Neural progenitor cell (in vitro differentiated cells): ENCODE measurements around the gene ZNF506. TPM values are rescaled to one million over a fixed set of nuclear protein-coding genes. Genes with fewer than 3 reads are reported as not detected.
"Not testable (repeated sequence)": the region's sequence is repeated elsewhere in the genome, so short reads cannot be mapped to it uniquely, and the experiment has no call there.

Experiments
- DNase-seq: peaks from one replicate; pipeline ENCODE4 v3.0.0-alpha.2; 2016; ENCODE audit warnings: low spot score
- H2AFZ ChIP-seq: fragments of 200-600 bp; sonication (generic); replicated peaks from 2 replicates; pipeline ENCODE4 v1.6.1; 2016; ENCODE audit warnings: antibody characterized with exemption
- H3F3A ChIP-seq: fragments of 200-600 bp; sonication (generic); 2 replicates; pipeline ENCODE4 v1.6.1; 2016; ENCODE audit warnings: antibody characterized with exemption, low read depth
- H3K27ac ChIP-seq: fragments of 200-600 bp; sonication (generic); 2 replicates; pipeline ENCODE4 v1.5.1; 2016; ENCODE audit warnings: mild to moderate bottlenecking
- H3K27me3 ChIP-seq: fragments of 200-600 bp; sonication (generic); 2 replicates; pipeline ENCODE4 v1.6.1; 2016; ENCODE audit warnings: mild to moderate bottlenecking, moderate library complexity
- H3K36me3 ChIP-seq: fragments of 200-600 bp; sonication (generic); 2 replicates; pipeline ENCODE4 v1.5.1; 2016
- H3K4me1 ChIP-seq: fragments of 200-600 bp; sonication (generic); 2 replicates; pipeline ENCODE4 v1.6.1; 2016; ENCODE audit warnings: mixed run types
- H3K4me2 ChIP-seq: fragments of 200-600 bp; sonication (generic); 2 replicates; pipeline ENCODE4 v1.6.1; 2016
- H3K4me3 ChIP-seq: fragments of 200-600 bp; sonication (generic); 2 replicates; pipeline ENCODE4 v1.5.1; 2016
- H3K79me2 ChIP-seq: fragments of 200-600 bp; sonication (generic); 2 replicates; pipeline ENCODE4 v1.6.1; 2016; ENCODE audit warnings: low read depth
- H3K9ac ChIP-seq: fragments of 200-600 bp; sonication (generic); 2 replicates; pipeline ENCODE4 v1.6.1; 2016
- H3K9me3 ChIP-seq: fragments of 200-600 bp; sonication (generic); 2 replicates; pipeline ENCODE4 v1.5.1; 2016; ENCODE audit warnings: low read depth
- H4K20me1 ChIP-seq: fragments of 200-600 bp; sonication (generic); 2 replicates; pipeline ENCODE4 v1.6.1; 2016; ENCODE audit warnings: low read depth
- H3K27ac Mint-ChIP-seq: 3 replicates; pipeline ENCODE4 v1.8.0; 2021; ENCODE audit warnings: mixed read lengths
- H3K27me3 Mint-ChIP-seq: 2 replicates; pipeline ENCODE4 v1.8.0; 2022; ENCODE audit warnings: low read depth, mild to moderate bottlenecking, inconsistent platforms, moderate library complexity, mixed read lengths; ENCODE audit not compliant: insufficient read depth
- H3K36me3 Mint-ChIP-seq: 3 replicates; pipeline ENCODE4 v1.8.0; 2021; ENCODE audit warnings: mixed read lengths
- H3K4me1 Mint-ChIP-seq: 3 replicates; pipeline ENCODE4 v1.8.0; 2021; ENCODE audit warnings: mixed read lengths
- H3K4me3 Mint-ChIP-seq: 3 replicates; pipeline ENCODE4 v1.8.0; 2021; ENCODE audit warnings: mild to moderate bottlenecking, moderate library complexity, mixed read lengths
- H3K9me3 Mint-ChIP-seq: 3 replicates; pipeline ENCODE4 v1.8.0; 2020; ENCODE audit warnings: mixed read lengths
- EZH2 ChIP-seq: fragments of 200-600 bp; sonication (generic); IDR thresholded peaks from 2 replicates; pipeline ENCODE4 v1.6.1; 2017; ENCODE audit warnings: antibody characterized with exemption, mild to moderate bottlenecking, moderate library complexity
- EZH2phosphoT487 ChIP-seq: fragments of 200-600 bp; sonication (generic); IDR thresholded peaks from 2 replicates; pipeline ENCODE4 v1.6.1; 2017; ENCODE audit warnings: antibody characterized with exemption
- total RNA-seq: library from RNA; depleted of rRNA; stranded (reverse); fragments of >200 nt; gene quantifications from 2 replicates; pipeline ENCODE4 v1.2.3, GENCODE V29; 2015; ENCODE audit warnings: low replicate concordance
- TF ChIP-seq, protein P1 (sequence below): fragments of 200-600 bp; sonication (generic); IDR thresholded peaks from 2 replicates; pipeline ENCODE4 v1.5.1; 2017; ENCODE audit warnings: antibody characterized with exemption, mild to moderate bottlenecking

The ZNF506 gene
- total RNA-seq, 1 donor from 2014 or later: 19.9 TPM

- Histone ChIP-seq H3K4me3 (peak overlapping the region; percentile 43), H3K27me3 (no peaks in the 10 kb centered on the region), H4K20me1 (no peaks in the 10 kb centered on the region), H3K4me2 (peak overlapping the region; percentile 68), H3F3A (peaks cover 3% of the 10 kb centered on the region), H2AFZ (no peak overlapping the region), H3K79me2 (peaks cover 17% of the 10 kb centered on the region), H3K27ac (no peak overlapping the region), H3K4me1 (no peaks in the 10 kb centered on the region), H3K9me3 (no peaks in the 10 kb centered on the region), H3K9ac (peak overlapping the region; percentile 68), H3K36me3 (no peaks in the 10 kb centered on the region)
- TF ChIP-seq EZH2 (no peak), EZH2phosphoT487 (no peak)
- TF ChIP-seq, protein P1, sequence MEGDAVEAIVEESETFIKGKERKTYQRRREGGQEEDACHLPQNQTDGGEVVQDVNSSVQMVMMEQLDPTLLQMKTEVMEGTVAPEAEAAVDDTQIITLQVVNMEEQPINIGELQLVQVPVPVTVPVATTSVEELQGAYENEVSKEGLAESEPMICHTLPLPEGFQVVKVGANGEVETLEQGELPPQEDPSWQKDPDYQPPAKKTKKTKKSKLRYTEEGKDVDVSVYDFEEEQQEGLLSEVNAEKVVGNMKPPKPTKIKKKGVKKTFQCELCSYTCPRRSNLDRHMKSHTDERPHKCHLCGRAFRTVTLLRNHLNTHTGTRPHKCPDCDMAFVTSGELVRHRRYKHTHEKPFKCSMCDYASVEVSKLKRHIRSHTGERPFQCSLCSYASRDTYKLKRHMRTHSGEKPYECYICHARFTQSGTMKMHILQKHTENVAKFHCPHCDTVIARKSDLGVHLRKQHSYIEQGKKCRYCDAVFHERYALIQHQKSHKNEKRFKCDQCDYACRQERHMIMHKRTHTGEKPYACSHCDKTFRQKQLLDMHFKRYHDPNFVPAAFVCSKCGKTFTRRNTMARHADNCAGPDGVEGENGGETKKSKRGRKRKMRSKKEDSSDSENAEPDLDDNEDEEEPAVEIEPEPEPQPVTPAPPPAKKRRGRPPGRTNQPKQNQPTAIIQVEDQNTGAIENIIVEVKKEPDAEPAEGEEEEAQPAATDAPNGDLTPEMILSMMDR: no peak
- no peaks in the 10 kb centered on the region for H3K4me1 Mint-ChIP-seq
- no peak overlapping the region for H3K27ac Mint-ChIP-seq
- H3K4me3 Mint-ChIP-seq: no peak overlapping the region
- peaks cover 4% of the 10 kb centered on the region for H3K27me3 Mint-ChIP-seq
- DNase-seq: peak; percentile 75
- peaks cover 57% of the 10 kb centered on the region for H3K9me3 Mint-ChIP-seq
- H3K36me3 Mint-ChIP-seq: no peaks in the 10 kb centered on the region
Measured at GRCh38 chr19:19860756-19861390, 39.3 kb upstream of the ZNF506 start.

DNA sequence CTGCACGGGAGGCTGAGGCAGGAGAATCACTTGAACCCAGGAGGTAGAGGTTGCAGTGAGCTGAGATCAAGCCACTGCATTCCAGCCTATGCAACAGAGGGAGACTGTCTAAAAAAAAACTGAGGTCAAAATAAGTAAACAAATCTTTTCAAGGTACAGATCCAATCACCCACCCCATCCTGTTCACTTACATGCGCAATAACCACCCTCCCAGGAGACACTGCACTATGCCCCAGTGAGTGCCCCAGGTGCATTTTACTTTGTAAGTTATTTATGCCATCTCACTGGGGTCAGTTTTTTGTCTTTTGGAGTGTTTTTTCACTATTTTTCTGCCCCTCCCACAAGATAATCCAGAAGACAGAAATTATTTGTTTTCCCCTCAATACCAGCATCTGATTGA is 37.2 kb upstream of the ZNF506 start:
- Mint-ChIP-seq H3K4me1 (no peaks in the 10 kb centered on the region), H3K27ac (no peak overlapping the region), H3K9me3 (peaks cover 48% of the 10 kb centered on the region), H3K36me3 (no peaks in the 10 kb centered on the region), H3K27me3 (no peaks in the 10 kb centered on the region), H3K4me3 (no peak overlapping the region)
- no peaks in the 10 kb centered on the region for H4K20me1 ChIP-seq
- H3K9me3 ChIP-seq: no peaks in the 10 kb centered on the region
- H3K27me3 ChIP-seq: no peaks in the 10 kb centered on the region
- no peaks in the 10 kb centered on the region for H3K4me1 ChIP-seq
- TF ChIP-seq EZH2: no peak
- TF ChIP-seq, protein P1: no peak
- TF ChIP-seq EZH2phosphoT487: no peak
- no peak overlapping the region for H3K27ac ChIP-seq
- H2AFZ ChIP-seq: no peak overlapping the region
- H3K36me3 ChIP-seq: no peaks in the 10 kb centered on the region
- H3F3A ChIP-seq: no peaks in the 10 kb centered on the region
- peaks cover 15% of the 10 kb centered on the region for H3K79me2 ChIP-seq
- DNase-seq: no peak
- no peak overlapping the region for H3K9ac ChIP-seq
- no peak overlapping the region for H3K4me3 ChIP-seq
- H3K4me2 ChIP-seq: no peak overlapping the region

GRCh38 chr19:19851740-19852139 is 30.2 kb upstream of the ZNF506 start:
- not testable (repeated sequence) for H3K27me3 Mint-ChIP-seq, H3K79me2 ChIP-seq, H3K36me3 Mint-ChIP-seq, H3K36me3 ChIP-seq, H3F3A ChIP-seq, DNase-seq, H3K27me3 ChIP-seq, H3K9me3 ChIP-seq, H3K4me3 Mint-ChIP-seq, H3K4me2 ChIP-seq, H3K4me1 ChIP-seq, H3K4me3 ChIP-seq, H2AFZ ChIP-seq, H4K20me1 ChIP-seq, H3K27ac ChIP-seq, H3K27ac Mint-ChIP-seq, H3K9ac ChIP-seq, H3K4me1 Mint-ChIP-seq
- peaks cover 22% of the 10 kb centered on the region for H3K9me3 Mint-ChIP-seq

DNA sequence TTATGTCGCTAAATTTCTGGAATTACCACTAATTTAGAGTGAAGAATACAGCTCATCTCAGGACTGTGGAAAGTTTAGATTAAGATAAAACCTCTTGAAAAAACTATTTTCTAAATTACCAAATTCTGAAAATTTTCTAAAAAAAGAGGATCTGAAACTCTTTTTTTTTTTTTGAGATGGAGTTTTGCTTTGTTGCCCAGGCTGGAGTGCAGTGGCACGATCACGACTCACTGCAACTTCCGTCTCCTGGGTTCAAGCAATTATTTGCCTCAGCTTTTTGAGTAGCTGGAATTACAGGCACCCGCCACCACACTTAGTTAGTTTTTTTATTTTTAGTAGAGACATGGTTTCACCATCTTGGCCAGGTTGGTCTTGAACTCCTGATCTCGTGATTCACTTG is 27.5 kb upstream of the ZNF506 start:
- Histone ChIP-seq H3K79me2 (no peaks in the 10 kb centered on the region), H3K36me3 (no peaks in the 10 kb centered on the region), H3K9me3 (peaks cover 7% of the 10 kb centered on the region), H3K4me3 (no peak overlapping the region), H4K20me1 (no peaks in the 10 kb centered on the region), H3K9ac (no peak overlapping the region), H3K27ac (no peak overlapping the region), H3K27me3 (no peaks in the 10 kb centered on the region), H2AFZ (no peak overlapping the region), H3F3A (no peaks in the 10 kb centered on the region), H3K4me2 (no peak overlapping the region), H3K4me1 (no peaks in the 10 kb centered on the region)
- Mint-ChIP-seq H3K4me1 (no peaks in the 10 kb centered on the region), H3K36me3 (no peaks in the 10 kb centered on the region), H3K27ac (no peak overlapping the region), H3K9me3 (peaks cover 27% of the 10 kb centered on the region), H3K4me3 (no peak overlapping the region), H3K27me3 (no peaks in the 10 kb centered on the region)
- TF ChIP-seq EZH2phosphoT487 (no peak), EZH2 (no peak)
- TF ChIP-seq, protein P1: no peak
- no peak for DNase-seq
